Liver (tissue), 3 donors: ENCODE results near the gene INPP5J.

Source experiments
- CTCF ChIP-seq: fragments of 150-350 bp; IDR thresholded peaks from 2 replicates; pipeline ENCODE4 v1.5.1; 2017; ENCODE audit warnings: improper control_type of control experiment, low read depth, low read length; ENCODE audit not compliant: missing input control
- MAX ChIP-seq: IDR thresholded peaks from 2 replicates; pipeline ENCODE4 v1.6.1; 2016; ENCODE audit warnings: antibody characterized with exemption
- RAD21 ChIP-seq, 2 donors: IDR thresholded peaks; 2 replicates each; pipeline ENCODE4 v1.6.1; 2016; ENCODE audit warnings: antibody characterized with exemption in 2 of 2, mild to moderate bottlenecking in 2 of 2
- REST ChIP-seq: IDR thresholded peaks from 2 replicates; pipeline ENCODE4 v1.6.1; 2016; ENCODE audit warnings: antibody characterized with exemption, mild to moderate bottlenecking
- RXRA ChIP-seq, 2 donors: IDR thresholded peaks; 2 replicates each; pipeline ENCODE4 v1.6.1; 2017 to 2018; ENCODE audit warnings: antibody characterized with exemption in 2 of 2, mild to moderate bottlenecking in 1 of 2
- SP1 ChIP-seq: IDR thresholded peaks from 2 replicates; pipeline ENCODE4 v1.6.1; 2018; ENCODE audit warnings: antibody characterized with exemption, mild to moderate bottlenecking
- TAF1 ChIP-seq: conservative IDR thresholded peaks from 2 replicates; pipeline ENCODE4 v1.6.1; 2016; ENCODE audit warnings: antibody characterized with exemption, mild to moderate bottlenecking
- YY1 ChIP-seq: IDR thresholded peaks from 2 replicates; pipeline ENCODE4 v1.6.1; 2016; ENCODE audit warnings: antibody characterized with exemption, mild to moderate bottlenecking
- TF ChIP-seq, protein P1 (sequence below): IDR thresholded peaks from 2 replicates; pipeline ENCODE4 v1.6.1; 2016; ENCODE audit warnings: antibody characterized with exemption
- donor health status: healthy.
- donor health status: healthy.

GRCh38 chr22:31089160-31090100, 33.3 kb upstream of the INPP5J start:
- TF ChIP-seq CTCF (peak; percentile 85), RXRA (IDR thresholded peaks at IDR 0.05) (peak; percentile 79 to 87), TAF1 (no peak), SP1 (no peak), REST (no peak), RAD21 (IDR thresholded peaks at IDR 0.05) (peak; percentile 84 to 91), MAX (no peak), YY1 (no peak)
- TF ChIP-seq, protein P1, sequence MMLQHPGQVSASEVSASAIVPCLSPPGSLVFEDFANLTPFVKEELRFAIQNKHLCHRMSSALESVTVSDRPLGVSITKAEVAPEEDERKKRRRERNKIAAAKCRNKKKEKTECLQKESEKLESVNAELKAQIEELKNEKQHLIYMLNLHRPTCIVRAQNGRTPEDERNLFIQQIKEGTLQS: no peak
